HG03378 (cell line): ENCODE data around the gene ZDHHC11.
"Not testable (repeated sequence)": the region's sequence is repeated elsewhere in the genome, so short reads cannot be mapped to it uniquely, and the experiment has no call there.

Experiments
- ATAC-seq: cut with Tn5 transposase; IDR thresholded peaks from one replicate; pipeline ENCODE4 v1.9.1; 2021; ENCODE audit warnings: mild to moderate bottlenecking, moderate library complexity; ENCODE audit not compliant: unreplicated experiment

The ZDHHC11 gene

GRCh38 chr5:845676-846601, 4.8 kb downstream of the ZDHHC11 start:
- ATAC-seq, result not testable (repeated sequence)

GRCh38 chr5:845031-845675, 5.6 kb downstream of the ZDHHC11 start:
- not testable (repeated sequence) for ATAC-seq

- ATAC-seq, result not testable (repeated sequence)
These were observed 6.4 kb downstream of the ZDHHC11 start for GRCh38 chr5:844426-844825.

GRCh38 chr5:843926-844325, 6.9 kb downstream of the ZDHHC11 start:
- ATAC-seq, result not testable (repeated sequence)

GRCh38 chr5:843371-843770, 7.4 kb downstream of the ZDHHC11 start:
- ATAC-seq, result not testable (repeated sequence)

GRCh38 chr5:842402-843221, 8.2 kb downstream of the ZDHHC11 start:
- not testable (repeated sequence) for ATAC-seq

- not testable (repeated sequence) for ATAC-seq
These were observed 9.0 kb downstream of the ZDHHC11 start for GRCh38 chr5:841531-842401.

GRCh38 chr5:840974-841435, 9.8 kb downstream of the ZDHHC11 start:
- not testable (repeated sequence) for ATAC-seq

- ATAC-seq, result not testable (repeated sequence)
These were observed 10.4 kb downstream of the ZDHHC11 start for GRCh38 chr5:840118-840973.

GRCh38 chr5:838431-838851, 12.3 kb downstream of the ZDHHC11 start:
- not testable (repeated sequence) for ATAC-seq

- ATAC-seq, result not testable (repeated sequence)
These were observed 13.1 kb downstream of the ZDHHC11 start for GRCh38 chr5:837621-838121.

GRCh38 chr5:835933-836612, 14.7 kb downstream of the ZDHHC11 start:
- ATAC-seq, result not testable (repeated sequence)

- not testable (repeated sequence) for ATAC-seq
These were observed 16.8 kb downstream of the ZDHHC11 start for GRCh38 chr5:834013-834412.

- not testable (repeated sequence) for ATAC-seq
These were observed 22.6 kb downstream of the ZDHHC11 start for GRCh38 chr5:828194-828593.

GRCh38 chr5:825544-825943, 25.2 kb downstream of the ZDHHC11 start:
- ATAC-seq, result not testable (repeated sequence)

- no peak for ATAC-seq
These were observed 29.3 kb downstream of the ZDHHC11 start for GRCh38 chr5:821504-821903.

- ATAC-seq, result no peak
These were observed 30.5 kb downstream of the ZDHHC11 start for GRCh38 chr5:820245-820644.

GRCh38 chr5:819078-819477, 31.7 kb downstream of the ZDHHC11 start:
- no peak for ATAC-seq
